Inflammatory macrophage treated with lipopolysaccharide for 1 hour (primary cell): ENCODE data around the gene FTCDNL1.
A peak's percentile ranks its signal among the peaks of the same experiment; 100 is the strongest.

Experiments
- DNase-seq, 2 donors: peaks; one replicate each; pipeline ENCODE4 v3.0.0-alpha.2; 2020 to 2022

FTCDNL1 gene

GRCh38 chr2:199778655-199779054, 72.3 kb downstream of the FTCDNL1 start:
- DNase-seq = peak in 1 of 2 donors; percentile 4

GRCh38 chr2:199777916-199778315, 73.1 kb downstream of the FTCDNL1 start:
- DNase-seq = no peak

GRCh38 chr2:199777315-199777714, 73.7 kb downstream of the FTCDNL1 start:
- no peak for DNase-seq

- no peak for DNase-seq
Measured at GRCh38 chr2:199775267-199775666, 75.7 kb downstream of the FTCDNL1 start.

GRCh38 chr2:199772035-199772976, 78.7 kb downstream of the FTCDNL1 start:
- DNase-seq = peak; percentile 56 to 62

- no peak for DNase-seq
Measured at GRCh38 chr2:199770716-199771115, 80.3 kb downstream of the FTCDNL1 start.

GRCh38 chr2:199765646-199766045, 85.3 kb downstream of the FTCDNL1 start:
- no peak for DNase-seq

- no peak for DNase-seq
Measured at GRCh38 chr2:199764273-199764800, 86.7 kb downstream of the FTCDNL1 start.

- DNase-seq = no peak
Measured at GRCh38 chr2:199762963-199763362, 88.0 kb downstream of the FTCDNL1 start.

- no peak for DNase-seq
Measured at GRCh38 chr2:199760574-199760973, 90.4 kb downstream of the FTCDNL1 start.

- no peak for DNase-seq
Measured at GRCh38 chr2:199757233-199757870, 93.6 kb downstream of the FTCDNL1 start.

- DNase-seq = peak; percentile 12 to 55
Measured at GRCh38 chr2:199756743-199757142, 94.2 kb downstream of the FTCDNL1 start.

GRCh38 chr2:199756211-199756610, 94.8 kb downstream of the FTCDNL1 start:
- DNase-seq = peak; percentile 28 to 32

GRCh38 chr2:199754766-199755165, 96.2 kb downstream of the FTCDNL1 start:
- DNase-seq = no peak

- no peak for DNase-seq
Measured at GRCh38 chr2:199751492-199752120, 99.4 kb downstream of the FTCDNL1 start.

GRCh38 chr2:199749571-199749970, 101.4 kb downstream of the FTCDNL1 start:
- DNase-seq = no peak

- DNase-seq = no peak
Measured at GRCh38 chr2:199744724-199745123, 106.3 kb downstream of the FTCDNL1 start.

GRCh38 chr2:199744260-199744659, 106.7 kb downstream of the FTCDNL1 start:
- no peak for DNase-seq

- DNase-seq = no peak
Measured at GRCh38 chr2:199743415-199744120, 107.4 kb downstream of the FTCDNL1 start.

GRCh38 chr2:199742884-199743283, 108.1 kb downstream of the FTCDNL1 start:
- no peak for DNase-seq

- DNase-seq = no peak
Measured at GRCh38 chr2:199740111-199740428, 110.9 kb downstream of the FTCDNL1 start.

- peak; percentile 44 to 94 for DNase-seq
Measured at GRCh38 chr2:199739413-199740110, 111.4 kb downstream of the FTCDNL1 start.
